Common myeloid progenitor, CD34-positive (primary cell): ENCODE measurements around the gene TSPAN14.
"Not testable (repeated sequence)": the region's sequence is repeated elsewhere in the genome, so short reads cannot be mapped to it uniquely, and the experiment has no call there.

Experiments used
- CTCF ChIA-PET: fragments of 350-600 bp; sonication (Branson Sonifier 250); formaldehyde crosslinking; loops from one replicate; lab custom pipeline; 2021; ENCODE audit warnings: antibody characterized with exemption; lab: Charles Lee
- POLR2A ChIA-PET: fragments of 350-600 bp; sonication (Branson Sonifier 250); formaldehyde crosslinking; loops from one replicate; lab custom pipeline; 2021; ENCODE audit warnings: antibody characterized with exemption; lab: Charles Lee
- DNase-seq, 3 donors: peaks; one replicate each; pipeline versions ENCODE4 v3.0.0 to v3.0.0-alpha.2; 2013
- H3K27ac ChIP-seq, 2 experiments: 1 replicate in 1 of 2; 2 replicates in 1 of 2; pipeline ENCODE4 v1.7.0; 2013; ENCODE audit warnings: inconsistent platforms in 2 of 2, low read length in 2 of 2, mild to moderate bottlenecking in 2 of 2, low read depth in 1 of 2, moderate library complexity in 1 of 2; ENCODE audit not compliant: severe bottlenecking in 2 of 2, insufficient read depth in 1 of 2, poor library complexity in 1 of 2
- H3K27me3 ChIP-seq, 5 experiments: replicated peaks in 2 of 5; 1 replicate in 3 of 5; 2 replicates in 2 of 5; pipeline versions ENCODE4 v1.6.1 to v1.7.0; 2013; ENCODE audit warnings: low read length in 4 of 5, mild to moderate bottlenecking in 2 of 5, moderate library complexity in 2 of 5, inconsistent platforms in 1 of 5; ENCODE audit not compliant: insufficient read depth in 5 of 5, control insufficient read depth in 4 of 5
- H3K36me3 ChIP-seq, 4 experiments: 1 replicate in 2 of 4; 2 replicates in 2 of 4; pipeline versions ENCODE4 v1.6.1 to v1.7.0; 2013; ENCODE audit warnings: low read length in 3 of 4, control low read depth in 1 of 4, mild to moderate bottlenecking in 1 of 4; ENCODE audit not compliant: control insufficient read depth in 4 of 4, insufficient read depth in 4 of 4
- H3K4me1 ChIP-seq, 4 experiments: 1 replicate in 3 of 4; 2 replicates in 1 of 4; pipeline versions ENCODE4 v1.6.1 to v1.7.1; 2013; ENCODE audit warnings: low read length in 3 of 4, mild to moderate bottlenecking in 3 of 4, control low read depth in 1 of 4, inconsistent platforms in 1 of 4, moderate library complexity in 1 of 4; ENCODE audit not compliant: control insufficient read depth in 4 of 4, insufficient read depth in 4 of 4; ENCODE audit errors: control extremely low read depth in 1 of 4
- H3K4me3 ChIP-seq, 7 experiments: 1 replicate in 4 of 7; 2 replicates in 3 of 7; pipeline versions ENCODE4 v1.5.1 to v1.7.0; 2013; ENCODE audit warnings: mild to moderate bottlenecking in 7 of 7, low read length in 6 of 7, moderate library complexity in 6 of 7, inconsistent platforms in 2 of 7, low read depth in 2 of 7, control low read depth in 1 of 7; ENCODE audit not compliant: insufficient read depth in 4 of 7, control insufficient read depth in 1 of 7; ENCODE audit errors: extremely low read depth in 1 of 7
- H3K9me3 ChIP-seq, 5 experiments: 1 replicate in 4 of 5; 2 replicates in 1 of 5; pipeline versions ENCODE4 v1.6.1 to v1.7.1; 2013; ENCODE audit warnings: low read length in 4 of 5, mild to moderate bottlenecking in 2 of 5, inconsistent platforms in 1 of 5, low read depth in 1 of 5, moderate library complexity in 1 of 5; ENCODE audit not compliant: control insufficient read depth in 4 of 5, insufficient read depth in 2 of 5; ENCODE audit errors: control extremely low read depth in 1 of 5
- WGBS: methylation state at CpG from one replicate; pipeline ENCODE4 v1.1.5; 2013; ENCODE audit not compliant: insufficient coverage; 5-methylcytosine and 5-hydroxymethylcytosine counted together

The TSPAN14 gene

DNA sequence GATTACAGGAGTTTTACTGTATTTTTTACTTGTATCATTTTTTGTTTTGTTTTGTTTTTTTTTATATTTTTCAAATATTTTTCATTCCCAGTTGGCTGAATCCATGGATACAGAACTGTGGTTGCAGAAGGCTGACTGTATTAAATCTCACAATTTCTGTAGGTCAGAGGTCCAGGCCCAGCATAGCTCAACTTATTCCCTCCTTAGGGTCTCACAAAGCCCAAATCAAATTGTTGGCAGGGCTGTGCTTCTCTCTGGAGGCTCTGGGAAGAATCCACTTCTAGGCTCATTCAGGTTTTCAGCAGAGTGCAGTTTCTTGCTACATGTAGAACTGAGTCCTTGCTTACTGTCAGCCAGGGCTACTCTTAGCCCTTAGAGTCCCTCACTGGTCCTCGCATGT lies 22.6 kb downstream of the TSPAN14 start:
- Histone ChIP-seq H3K27me3 (no peaks in the 10 kb centered on the region), H3K4me1 (no peaks in the 10 kb centered on the region), H3K27ac (no peak overlapping the region), H3K36me3 (peaks cover 0 to 23% (median 13%) of the 10 kb centered on the region in 4 experiments), H3K4me3 (peak overlapping the region in 1 of 7 experiments; percentile 28), H3K9me3 (peaks cover 2 to 20% (median 8%) of the 10 kb centered on the region in 5 experiments)
- ChIA-PET CTCF (interaction anchor here (0.9 to 1.8 kb wide), 3 partner anchors 21 to 32 kb away, joined by 3 to 7 read pairs (median 5); no protein-coding TSS in a partner anchor), POLR2A (no interaction called here)
- 100% methylated on average over 1 of the region's 1 CpG for WGBS
- DNase-seq: no peak

GRCh38 chr10:80477813-80478212 lies 23.7 kb downstream of the TSPAN14 start:
- POLR2A ChIA-PET: no interaction called here
- Histone ChIP-seq H3K9me3 (peaks cover 2 to 20% (median 8%) of the 10 kb centered on the region in 5 experiments), H3K36me3 (peaks cover 0 to 22% (median 13%) of the 10 kb centered on the region in 4 experiments), H3K4me3 (no peak overlapping the region), H3K4me1 (no peaks in the 10 kb centered on the region), H3K27me3 (no peaks in the 10 kb centered on the region), H3K27ac (no peak overlapping the region)
- CTCF ChIA-PET: interaction anchor here (1.7 to 2.1 kb wide), 3 partner anchors 11 to 33 kb away, joined by 5 to 10 read pairs (median 7); no protein-coding TSS in a partner anchor
- no peak for DNase-seq
- whole genome bisulfite sequencing: 93% methylated on average over 2 of the region's 2 CpGs

DNA sequence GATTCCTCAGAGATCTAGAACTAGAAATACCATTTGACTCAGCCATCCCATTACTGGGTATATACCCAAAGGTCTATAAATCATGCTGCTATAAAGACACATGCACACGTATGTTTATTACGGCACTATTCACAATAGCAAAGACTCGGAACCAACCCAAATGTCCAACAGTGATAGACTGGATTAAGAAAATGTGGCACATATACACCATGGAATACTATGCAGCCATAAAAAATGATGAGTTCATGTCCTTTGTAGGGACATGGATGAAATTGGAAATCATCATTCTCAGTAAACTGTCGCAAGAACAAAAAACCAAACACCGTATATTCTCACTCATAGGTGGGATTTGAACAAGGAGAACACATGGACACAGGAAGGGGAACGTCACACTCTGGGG lies 26.3 kb downstream of the TSPAN14 start:
- H3K27ac ChIP-seq, POLR2A ChIA-PET, H3K27me3 ChIP-seq, H3K4me3 ChIP-seq, DNase-seq, CTCF ChIA-PET: not testable (repeated sequence)
- peaks cover 11 to 16% (median 12%) of the 10 kb centered on the region in 4 experiments for H3K4me1 ChIP-seq
- no CpG with 5 or more reads among the region's 6 CpGs for WGBS
- H3K36me3 ChIP-seq: peaks cover 0 to 19% (median 8%) of the 10 kb centered on the region in 4 experiments
- peaks cover 2 to 20% (median 8%) of the 10 kb centered on the region in 5 experiments for H3K9me3 ChIP-seq

DNA sequence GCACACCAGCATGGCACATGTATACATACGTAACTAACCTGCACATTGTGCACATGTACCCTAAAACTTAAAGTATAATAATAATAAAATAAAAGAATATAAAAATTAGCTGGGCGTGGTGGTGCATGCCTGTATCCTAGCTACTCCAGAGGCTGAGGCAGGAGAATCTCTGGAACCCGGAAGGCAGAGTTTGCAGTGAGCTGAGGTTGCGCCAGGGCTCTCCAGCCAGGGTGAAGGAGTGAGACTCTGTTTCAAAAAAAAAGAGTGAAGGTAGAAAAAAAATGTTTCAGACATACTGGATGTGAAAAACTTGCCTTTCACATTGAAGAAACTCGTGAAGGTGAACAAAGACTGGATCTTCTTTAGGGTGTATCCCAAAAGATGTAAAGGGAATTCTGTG lies 26.7 kb downstream of the TSPAN14 start:
- peaks cover 2 to 20% (median 8%) of the 10 kb centered on the region in 5 experiments for H3K9me3 ChIP-seq
- H3K27me3 ChIP-seq: no peaks in the 10 kb centered on the region
- no peak for DNase-seq
- ChIA-PET POLR2A (no interaction called here), CTCF (interaction anchor here (0.6 to 1.0 kb wide), 2 partner anchors 17 to 25 kb away, joined by 3 read pairs; no protein-coding TSS in a partner anchor)
- peaks cover 0 to 19% (median 8%) of the 10 kb centered on the region in 4 experiments for H3K36me3 ChIP-seq
- H3K4me3 ChIP-seq: no peak overlapping the region
- H3K4me1 ChIP-seq: peaks cover 15 to 21% (median 16%) of the 10 kb centered on the region in 4 experiments
- no peak overlapping the region for H3K27ac ChIP-seq
- 96% methylated on average over 4 of the region's 5 CpGs for WGBS

DNA sequence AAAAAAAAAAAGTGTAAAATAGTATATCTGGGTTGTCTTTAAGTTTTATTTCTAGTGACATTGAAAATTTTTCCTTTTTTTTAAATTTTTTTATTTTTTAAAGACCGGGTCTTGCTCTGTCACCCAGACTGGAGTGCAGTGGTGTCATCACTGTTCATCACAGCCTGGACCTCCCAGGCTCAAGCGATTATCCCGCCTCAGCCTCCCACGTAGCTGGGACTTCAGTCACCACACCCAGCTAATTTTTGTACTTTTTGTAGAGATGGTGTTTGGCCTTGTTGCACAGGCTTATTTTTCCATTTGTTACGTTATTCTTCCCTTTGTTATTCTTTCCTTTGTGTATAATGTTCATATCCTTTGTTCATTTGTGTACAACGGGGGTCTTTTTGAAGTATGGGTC lies 30.1 kb downstream of the TSPAN14 start:
- H3K36me3 ChIP-seq: peaks cover 0 to 4% (median under 1%) of the 10 kb centered on the region in 4 experiments
- no peaks in the 10 kb centered on the region for H3K27me3 ChIP-seq
- CTCF ChIA-PET: interaction anchor here (1.1 to 7.3 kb wide), 7 partner anchors 10 to 40 kb away, joined by 3 to 59 read pairs (median 15); no protein-coding TSS in a partner anchor
- H3K4me3 ChIP-seq: no peak overlapping the region
- H3K9me3 ChIP-seq: no peaks in the 10 kb centered on the region
- 100% methylated on average over 1 of the region's 6 CpGs for WGBS
- POLR2A ChIA-PET: no interaction called here
- H3K27ac ChIP-seq: no peak overlapping the region
- H3K4me1 ChIP-seq: peaks cover 21 to 48% (median 45%) of the 10 kb centered on the region in 4 experiments
- DNase-seq: no peak

DNA sequence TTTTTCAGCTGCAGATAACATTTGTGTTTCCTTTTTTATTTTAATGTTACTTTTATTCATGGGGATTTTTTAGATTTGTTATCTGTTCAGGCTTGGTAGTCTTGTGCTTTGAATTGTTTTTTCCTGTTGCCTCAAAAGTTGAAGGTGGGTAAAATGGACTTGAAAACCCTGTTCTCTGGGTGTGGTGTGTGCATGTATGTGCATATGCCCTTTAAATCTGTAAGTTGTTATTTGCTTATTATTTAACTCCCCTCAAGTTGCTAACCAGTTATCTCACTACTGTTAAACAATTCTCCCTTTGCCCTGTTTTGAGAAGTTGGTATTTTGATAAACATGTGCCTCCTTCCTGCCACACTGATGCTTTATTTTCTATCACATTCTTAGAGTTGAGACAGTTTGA lies 30.6 kb downstream of the TSPAN14 start:
- POLR2A ChIA-PET: no interaction called here
- Histone ChIP-seq H3K9me3 (no peaks in the 10 kb centered on the region), H3K4me1 (peaks cover 21 to 48% (median 45%) of the 10 kb centered on the region in 4 experiments), H3K27me3 (no peaks in the 10 kb centered on the region), H3K27ac (no peak overlapping the region), H3K36me3 (peaks cover 0 to 8% (median 4%) of the 10 kb centered on the region in 4 experiments), H3K4me3 (no peak overlapping the region)
- no peak for DNase-seq
- CTCF ChIA-PET: interaction anchor here (1.1 to 7.3 kb wide), 7 partner anchors 10 to 40 kb away, joined by 3 to 59 read pairs (median 15); no protein-coding TSS in a partner anchor
